ENCODE results near the gene FGFBP1.

The FGFBP1 gene

GRCh38 chr4:15920723-15921591 is 17.6 kb downstream of the FGFBP1 start (continued):
- TF ChIP-seq PRDM10 (tag by site-specific recombination; IDR thresholded peaks at IDR 0.05): no peak
- TF ChIP-seq ZNF513 (tag by site-specific recombination; IDR thresholded peaks at IDR 0.05): no peak
- no peak for TF ChIP-seq ZNF404 (tag by site-specific recombination; IDR thresholded peaks at IDR 0.05)
- TF ChIP-seq ZNF692 (tag by site-specific recombination; IDR thresholded peaks at IDR 0.05): no peak
- TF ChIP-seq BCL11A (tag by site-specific recombination; IDR thresholded peaks at IDR 0.05; ENCODE audit: low read depth): no peak
- TF ChIP-seq ZNF660 (tag by site-specific recombination; IDR thresholded peaks at IDR 0.05): peak; percentile 44; the same call in 1 of the 2 replicates
- TF ChIP-seq ZNF112 (tag by site-specific recombination; IDR thresholded peaks at IDR 0.05): no peak
- TF ChIP-seq ZNF169 (tag by site-specific recombination; IDR thresholded peaks at IDR 0.05): no peak
- no peak for TF ChIP-seq ZNF174 (tag by site-specific recombination; IDR thresholded peaks at IDR 0.05)
- TF ChIP-seq GLIS1 (tag by site-specific recombination; IDR thresholded peaks at IDR 0.05): no peak
- TF ChIP-seq ZNF146 (tag by site-specific recombination; IDR thresholded peaks at IDR 0.05): no peak
- no peak for TF ChIP-seq IKZF3 (tag by site-specific recombination; IDR thresholded peaks at IDR 0.05)
- no peak for TF ChIP-seq ZFP37 (tag by site-specific recombination; IDR thresholded peaks at IDR 0.05)
- no peak for TF ChIP-seq MZF1 (tag by site-specific recombination; IDR thresholded peaks at IDR 0.05; ENCODE audit: borderline replicate concordance)
- no peak for TF ChIP-seq BCL11B (tag by site-specific recombination; IDR thresholded peaks at IDR 0.05; ENCODE audit: low read depth)
- TF ChIP-seq ZNF626 (tag by site-specific recombination; IDR thresholded peaks at IDR 0.05): no peak
- no peak for TF ChIP-seq ZNF548 (tag by site-specific recombination; IDR thresholded peaks at IDR 0.05)
- TF ChIP-seq ZNF510 (tag by site-specific recombination; IDR thresholded peaks at IDR 0.05; ENCODE audit: insufficient replicate concordance): no peak
- TF ChIP-seq ZNF530 (tag by site-specific recombination; IDR thresholded peaks at IDR 0.05; ENCODE audit: low read depth): no peak
- no peak for TF ChIP-seq KLF1 (tag by site-specific recombination; IDR thresholded peaks at IDR 0.05)
- no peak for TF ChIP-seq KLF10 (tag by site-specific recombination; IDR thresholded peaks at IDR 0.05)
- TF ChIP-seq ZBTB10 (tag by site-specific recombination; IDR thresholded peaks at IDR 0.05): no peak
- peak; percentile 40; the same call in 1 of the 2 replicates for TF ChIP-seq ZEB2 (tag by site-specific recombination; IDR thresholded peaks at IDR 0.05)
- TF ChIP-seq ZNF302 (tag by site-specific recombination; IDR thresholded peaks at IDR 0.05; ENCODE audit: low read depth): no peak
- TF ChIP-seq ZNF221 (tag by site-specific recombination; IDR thresholded peaks at IDR 0.05; ENCODE audit: borderline replicate concordance): no peak
- no peak for TF ChIP-seq TCF7L2 (IDR thresholded peaks at IDR 0.05; ENCODE audit: borderline replicate concordance, low read depth, low read length)
- no peak for TF ChIP-seq ZNF837 (tag by site-specific recombination; IDR thresholded peaks at IDR 0.05)
- TF ChIP-seq ZBTB17 (tag by site-specific recombination; IDR thresholded peaks at IDR 0.05): 0 out of 2 replicates have a peak, but pooled peaks have one; percentile 27
- TF ChIP-seq ZNF24 (tag by site-specific recombination; IDR thresholded peaks at IDR 0.05): 0 out of 2 replicates have a peak, but pooled peaks have one; percentile 48
- no peak for TF ChIP-seq ZNF19 (tag by site-specific recombination; IDR thresholded peaks at IDR 0.05; ENCODE audit: low read depth)
- TF ChIP-seq MYNN (tag by site-specific recombination; IDR thresholded peaks at IDR 0.05; ENCODE audit: borderline replicate concordance): no peak
- TF ChIP-seq ZSCAN23 (tag by site-specific recombination; IDR thresholded peaks at IDR 0.05): no peak

All from HEK293 (cell line).